HCT116 (cell line): ENCODE measurements around the gene HNMT. TPM values are rescaled to one million over a fixed set of nuclear protein-coding genes. Genes with fewer than 3 reads are reported as not detected.

Experiments used
- ATAC-seq: fragments of 200-7000 bp; cut with Tn5 transposase; 2 replicates; pipeline ENCODE4 v1.9.1; 2020; ENCODE audit warnings: mild to moderate bottlenecking, moderate library complexity
- BruUV-seq: library from RNA; stranded (reverse); fragments of 400-500 nt; replicated peaks from 2 replicates; lab custom pipeline; 2021; lab: Mats Ljungman, UMichigan
- CTCF ChIA-PET: fragments of 300-600 bp; sonication (Branson Sonifier 250); formaldehyde crosslinking; loops from one replicate; lab custom pipeline; 2021; ENCODE audit warnings: antibody characterized with exemption; lab: Charles Lee
- POLR2A ChIA-PET: fragments of 300-600, 350-600 bp; sonication (Branson Sonifier 250); formaldehyde crosslinking; loops from one replicate; lab custom pipeline; 2021; ENCODE audit warnings: antibody characterized with exemption; lab: Charles Lee
- RAD21 ChIA-PET, 2 experiments: fragments of 300-600 bp; sonication (Branson Sonifier 250); formaldehyde crosslinking; loops; one replicate each; lab custom pipeline; 2023; ENCODE audit warnings: low total read pairs in 2 of 2; ENCODE audit not compliant: uncharacterized antibody in 2 of 2, unreplicated experiment in 2 of 2, low non-redundant PET in 1 of 2; lab: Charles Lee
- DNase-seq: peaks from one replicate; pipeline ENCODE4 v3.0.0-alpha.2; 2010; ENCODE audit warnings: low read depth, low spot score
- H2AFZ ChIP-seq: fragments of 200-600 bp; shearing (Covaris generic), sonication (generic); 2 replicates; pipeline ENCODE4 v1.6.1; 2017; ENCODE audit warnings: low read depth, mixed run types, mixed read lengths, antibody characterized with exemption, low read length; ENCODE audit not compliant: poor library complexity, severe bottlenecking
- H3K27ac ChIP-seq: 2 replicates; pipeline ENCODE4 v1.5.1; 2012; ENCODE audit warnings: low read depth, low read length
- H3K27me3 ChIP-seq: fragments of 200-600 bp; sonication (generic); 2 replicates; pipeline ENCODE4 v1.6.1; 2016; ENCODE audit warnings: mixed run types, low read length, mixed read lengths; ENCODE audit not compliant: insufficient read depth
- H3K36me3 ChIP-seq, 2 experiments: fragments of 200-500 bp in 1 of 2; fragments of 200-600 bp in 1 of 2; sonication (Bioruptor generic) in 1 of 2; sonication (generic) in 1 of 2; 2 replicates each; pipeline versions ENCODE4 v1.5.1 to v1.6.1; 2014 to 2016; ENCODE audit warnings: low read length in 2 of 2, inconsistent platforms in 1 of 2, mixed read lengths in 1 of 2, mixed run types in 1 of 2; ENCODE audit not compliant: insufficient read depth in 2 of 2, control insufficient read depth in 1 of 2
- H3K4me1 ChIP-seq, 2 experiments: fragments of 200-600 bp in 1 of 2; sonication (generic) in 1 of 2; 2 replicates each; pipeline versions ENCODE4 v1.5.1 to v1.6.1; 2012 to 2017; ENCODE audit warnings: low read length in 2 of 2, inconsistent platforms in 1 of 2, mild to moderate bottlenecking in 1 of 2, mixed read lengths in 1 of 2, mixed run types in 1 of 2, moderate library complexity in 1 of 2; ENCODE audit not compliant: insufficient read depth in 2 of 2, control insufficient read depth in 1 of 2
- H3K4me2 ChIP-seq: fragments of 200-600 bp; sonication (generic); 2 replicates; pipeline ENCODE4 v1.6.1; 2017; ENCODE audit warnings: mixed run types, low read length, mixed read lengths
- H3K4me3 ChIP-seq, 2 experiments: fragments of 200-600 bp in 1 of 2; sonication (generic) in 1 of 2; replicated peaks in 1 of 2; 2 replicates each; pipeline ENCODE4 v1.5.1; 2011 to 2016; ENCODE audit warnings: low read length in 2 of 2, control low read depth in 1 of 2, low read depth in 1 of 2, mild to moderate bottlenecking in 1 of 2, mixed read lengths in 1 of 2, mixed run types in 1 of 2
- H3K79me2 ChIP-seq: fragments of 200-600 bp; sonication (generic); 2 replicates; pipeline ENCODE4 v1.6.1; 2017; ENCODE audit warnings: mild to moderate bottlenecking, mixed run types, low read length, moderate library complexity, mixed read lengths; ENCODE audit not compliant: insufficient read depth
- H3K9ac ChIP-seq: fragments of 200-600 bp; sonication (generic); 2 replicates; pipeline ENCODE4 v1.6.1; 2016; ENCODE audit warnings: low read length, mixed read lengths
- H3K9me2 ChIP-seq: fragments of 200-600 bp; sonication (generic), shearing (Covaris generic); 2 replicates; pipeline ENCODE4 v1.6.1; 2017; ENCODE audit warnings: mixed run types, mild to moderate bottlenecking, moderate library complexity; ENCODE audit not compliant: insufficient read depth
- H3K9me3 ChIP-seq, 2 experiments: fragments of 200-500 bp in 1 of 2; fragments of 200-600 bp in 1 of 2; sonication (Bioruptor generic) in 1 of 2; sonication (generic) in 1 of 2; 2 replicates each; pipeline ENCODE4 v1.6.1; 2014 to 2017; ENCODE audit warnings: low read length in 2 of 2, mixed read lengths in 2 of 2, inconsistent platforms in 1 of 2, low read depth in 1 of 2, mild to moderate bottlenecking in 1 of 2, mixed run types in 1 of 2, moderate library complexity in 1 of 2; ENCODE audit not compliant: control insufficient read depth in 1 of 2, insufficient read depth in 1 of 2
- H4K20me1 ChIP-seq: fragments of 200-600 bp; sonication (generic), shearing (Covaris generic); 2 replicates; pipeline ENCODE4 v1.6.1; 2017; ENCODE audit warnings: mixed run types, mild to moderate bottlenecking, moderate library complexity; ENCODE audit not compliant: insufficient read depth
- CBX3 ChIP-seq: IDR thresholded peaks from 2 replicates; pipeline ENCODE4 v1.6.1; 2012; ENCODE audit warnings: low read depth
- CEBPB ChIP-seq: IDR thresholded peaks from 2 replicates; pipeline ENCODE4 v1.6.1; 2012; ENCODE audit warnings: low read depth
- ELF1 ChIP-seq: IDR thresholded peaks from 2 replicates; pipeline ENCODE4 v1.6.1; 2012; ENCODE audit warnings: low read depth, borderline replicate concordance
- EZH2 ChIP-seq: fragments of 200-600 bp; sonication (generic); IDR thresholded peaks from 2 replicates; pipeline ENCODE4 v1.6.1; 2017; ENCODE audit warnings: antibody characterized with exemption, mixed run types
- EZH2phosphoT487 ChIP-seq: fragments of 200-600 bp; IDR thresholded peaks from 2 replicates; pipeline ENCODE4 v1.6.1; 2018; ENCODE audit warnings: antibody characterized with exemption, borderline replicate concordance
- FOSL1 ChIP-seq: IDR thresholded peaks from 2 replicates; pipeline ENCODE4 v1.6.1; 2012; ENCODE audit warnings: low read depth
- JUND ChIP-seq: IDR thresholded peaks from 2 replicates; pipeline ENCODE4 v1.6.1; 2012
- POLR2A ChIP-seq: IDR thresholded peaks from 2 replicates; pipeline ENCODE4 v1.7.0; 2011; ENCODE audit warnings: borderline replicate concordance; ENCODE audit not compliant: insufficient read depth, insufficient read length; ENCODE audit errors: extremely low read depth
- SIN3A ChIP-seq: IDR thresholded peaks from 2 replicates; pipeline ENCODE4 v1.6.1; 2012; ENCODE audit warnings: low read depth
- SP1 ChIP-seq: IDR thresholded peaks from 2 replicates; pipeline ENCODE4 v1.6.1; 2012; ENCODE audit warnings: low read depth
- SRF ChIP-seq: IDR thresholded peaks from 2 replicates; pipeline ENCODE4 v1.6.1; 2012; ENCODE audit warnings: low read depth
- YY1 ChIP-seq: IDR thresholded peaks from 2 replicates; pipeline ENCODE4 v1.6.1; 2011; ENCODE audit warnings: low read length, low read depth, moderate library complexity, mild to moderate bottlenecking; ENCODE audit not compliant: insufficient replicate concordance; ENCODE audit errors: extremely low read depth
- ZFX ChIP-seq: fragments of 450-650 bp; IDR thresholded peaks from 2 replicates; pipeline ENCODE4 v1.6.1; 2017
- ZNF274 ChIP-seq: fragments of 200-500 bp; sonication (Bioruptor generic); IDR thresholded peaks from 2 replicates; pipeline ENCODE4 v1.6.1; 2014; ENCODE audit warnings: mild to moderate bottlenecking, low read depth, low read length, inconsistent platforms
- intact Hi-C: fragments of 100-400 bp; cut with micrococcal nuclease; formaldehyde crosslinking; loops from 2 replicates; pipeline ENCODE4 v1.10.0; 2022
- total RNA-seq: library from RNA; stranded (reverse); gene quantifications from one replicate; pipeline ENCODE4 v1.2.1, GENCODE V29; 2021; ENCODE audit not compliant: unreplicated experiment
- TF ChIP-seq, protein P1 (sequence below), 3 experiments: fragments of 200-600 bp in 1 of 3; sonication (generic) in 1 of 3; IDR thresholded peaks in 2 of 3; conservative IDR thresholded peaks in 1 of 3; 2 replicates each; pipeline ENCODE4 v1.5.1; 2012 to 2017; ENCODE audit warnings: low read depth in 2 of 3, low read length in 2 of 3, antibody characterized with exemption in 1 of 3, borderline replicate concordance in 1 of 3, control low read depth in 1 of 3, mild to moderate bottlenecking in 1 of 3, mixed read lengths in 1 of 3, mixed run types in 1 of 3, moderate library complexity in 1 of 3; ENCODE audit not compliant: insufficient read depth in 1 of 3
- TF ChIP-seq, protein P2 (sequence below): IDR thresholded peaks from 2 replicates; pipeline ENCODE4 v1.6.1; 2012
- TF ChIP-seq, protein P3 (sequence below): IDR thresholded peaks from 2 replicates; pipeline ENCODE4 v1.6.1; 2012
- TF ChIP-seq, protein P4 (sequence below): IDR thresholded peaks from 2 replicates; pipeline ENCODE4 v1.6.1; 2011; ENCODE audit warnings: mild to moderate bottlenecking, low read length, moderate library complexity; ENCODE audit not compliant: insufficient replicate concordance; ENCODE audit errors: extremely low read depth

HNMT gene
- total RNA-seq, 1 experiment from 2014 or later: not detected

DNA sequence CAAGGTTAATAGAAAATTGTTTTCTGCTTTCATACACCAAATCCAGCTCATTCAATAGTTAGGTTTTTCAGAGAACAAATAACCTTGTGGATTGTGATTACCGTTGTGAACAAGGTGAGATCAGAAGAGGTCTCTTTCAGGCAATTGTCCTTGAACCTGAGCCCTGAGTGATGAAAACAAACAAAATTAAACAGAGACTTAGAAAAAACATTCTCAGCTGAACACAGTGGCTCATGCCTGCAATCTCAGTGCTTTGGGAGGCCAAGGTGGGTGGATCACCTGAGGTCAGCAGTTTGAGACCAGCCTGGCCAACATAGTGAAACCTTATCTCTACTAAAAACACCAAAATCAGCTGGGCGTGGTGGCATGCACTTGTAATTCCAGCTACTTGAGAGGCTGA lies 68.1 kb downstream of the HNMT start:
- Histone ChIP-seq H3K79me2 (no peaks in the 10 kb centered on the region), H2AFZ (no peak overlapping the region), H3K36me3 (no peaks in the 10 kb centered on the region), H3K9ac (no peak overlapping the region), H3K9me2 (no peaks in the 10 kb centered on the region), H3K27me3 (no peaks in the 10 kb centered on the region), H3K9me3 (no peaks in the 10 kb centered on the region), H4K20me1 (no peaks in the 10 kb centered on the region), H3K27ac (no peak overlapping the region), H3K4me1 (no peaks in the 10 kb centered on the region), H3K4me2 (no peak overlapping the region), H3K4me3 (no peak overlapping the region)
- no TSS peak for BruUV-seq
- ATAC-seq (no peak), DNase-seq (no peak)
- intact Hi-C loops: no loop called here
- ChIA-PET RAD21 (no interaction called here), CTCF (no interaction called here), POLR2A (no interaction called here)
- TF ChIP-seq ZFX: no peak
- TF ChIP-seq SRF: no peak
- no peak for TF ChIP-seq ZNF274
- no peak for TF ChIP-seq CBX3
- TF ChIP-seq SP1: no peak
- TF ChIP-seq ELF1: no peak
- TF ChIP-seq EZH2: no peak
- no peak for TF ChIP-seq CEBPB
- no peak for TF ChIP-seq JUND

DNA sequence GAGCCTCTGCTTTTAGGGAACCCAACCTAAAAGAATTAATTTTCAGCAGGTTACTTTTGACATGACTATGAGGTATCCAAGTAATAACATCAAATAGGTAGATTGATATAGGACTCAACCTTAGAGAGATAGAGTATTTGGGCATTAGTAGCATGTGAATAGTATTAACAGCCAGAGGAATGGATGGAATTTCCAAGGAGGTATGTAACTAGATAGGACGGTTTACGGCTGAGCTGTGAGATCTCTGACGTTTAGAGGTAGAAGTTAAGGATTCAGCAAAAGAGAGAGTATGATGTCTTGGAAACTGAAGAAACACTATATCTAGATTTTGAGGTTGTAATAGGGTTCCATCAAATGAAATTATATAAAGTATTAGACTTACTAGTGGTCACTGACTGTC lies 70.3 kb downstream of the HNMT start:
- Histone ChIP-seq H4K20me1 (no peaks in the 10 kb centered on the region), H3K9me3 (no peaks in the 10 kb centered on the region), H3K4me3 (no peak overlapping the region), H3K36me3 (no peaks in the 10 kb centered on the region), H3K27me3 (no peaks in the 10 kb centered on the region), H3K4me1 (no peaks in the 10 kb centered on the region), H3K27ac (no peak overlapping the region), H3K9ac (no peak overlapping the region), H3K4me2 (no peak overlapping the region), H2AFZ (no peak overlapping the region), H3K79me2 (no peaks in the 10 kb centered on the region), H3K9me2 (no peaks in the 10 kb centered on the region)
- ChIA-PET CTCF (no interaction called here), POLR2A (no interaction called here), RAD21 (no interaction called here)
- intact Hi-C loops: no loop called here
- no peak for ATAC-seq
- DNase-seq: no peak
- no peak for TF ChIP-seq EZH2phosphoT487
- TF ChIP-seq EZH2: no peak
- no peak for TF ChIP-seq YY1
- no peak for TF ChIP-seq FOSL1
- TF ChIP-seq, protein P1, sequence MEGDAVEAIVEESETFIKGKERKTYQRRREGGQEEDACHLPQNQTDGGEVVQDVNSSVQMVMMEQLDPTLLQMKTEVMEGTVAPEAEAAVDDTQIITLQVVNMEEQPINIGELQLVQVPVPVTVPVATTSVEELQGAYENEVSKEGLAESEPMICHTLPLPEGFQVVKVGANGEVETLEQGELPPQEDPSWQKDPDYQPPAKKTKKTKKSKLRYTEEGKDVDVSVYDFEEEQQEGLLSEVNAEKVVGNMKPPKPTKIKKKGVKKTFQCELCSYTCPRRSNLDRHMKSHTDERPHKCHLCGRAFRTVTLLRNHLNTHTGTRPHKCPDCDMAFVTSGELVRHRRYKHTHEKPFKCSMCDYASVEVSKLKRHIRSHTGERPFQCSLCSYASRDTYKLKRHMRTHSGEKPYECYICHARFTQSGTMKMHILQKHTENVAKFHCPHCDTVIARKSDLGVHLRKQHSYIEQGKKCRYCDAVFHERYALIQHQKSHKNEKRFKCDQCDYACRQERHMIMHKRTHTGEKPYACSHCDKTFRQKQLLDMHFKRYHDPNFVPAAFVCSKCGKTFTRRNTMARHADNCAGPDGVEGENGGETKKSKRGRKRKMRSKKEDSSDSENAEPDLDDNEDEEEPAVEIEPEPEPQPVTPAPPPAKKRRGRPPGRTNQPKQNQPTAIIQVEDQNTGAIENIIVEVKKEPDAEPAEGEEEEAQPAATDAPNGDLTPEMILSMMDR (IDR thresholded peaks at IDR 0.05 in 2 of 3, conservative IDR thresholded peaks at IDR 0.05 in 1 of 3; ENCODE audit: borderline replicate concordance in 1 of 3, insufficient read depth in 1 of 3, low read depth in 2 of 3, low read length in 2 of 3): no peak
- TF ChIP-seq POLR2A: no peak
- TF ChIP-seq, protein P2, sequence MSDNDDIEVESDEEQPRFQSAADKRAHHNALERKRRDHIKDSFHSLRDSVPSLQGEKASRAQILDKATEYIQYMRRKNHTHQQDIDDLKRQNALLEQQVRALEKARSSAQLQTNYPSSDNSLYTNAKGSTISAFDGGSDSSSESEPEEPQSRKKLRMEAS: no peak
- TF ChIP-seq, protein P3, sequence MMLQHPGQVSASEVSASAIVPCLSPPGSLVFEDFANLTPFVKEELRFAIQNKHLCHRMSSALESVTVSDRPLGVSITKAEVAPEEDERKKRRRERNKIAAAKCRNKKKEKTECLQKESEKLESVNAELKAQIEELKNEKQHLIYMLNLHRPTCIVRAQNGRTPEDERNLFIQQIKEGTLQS: no peak
- no peak for TF ChIP-seq ZFX
- TF ChIP-seq, protein P4, sequence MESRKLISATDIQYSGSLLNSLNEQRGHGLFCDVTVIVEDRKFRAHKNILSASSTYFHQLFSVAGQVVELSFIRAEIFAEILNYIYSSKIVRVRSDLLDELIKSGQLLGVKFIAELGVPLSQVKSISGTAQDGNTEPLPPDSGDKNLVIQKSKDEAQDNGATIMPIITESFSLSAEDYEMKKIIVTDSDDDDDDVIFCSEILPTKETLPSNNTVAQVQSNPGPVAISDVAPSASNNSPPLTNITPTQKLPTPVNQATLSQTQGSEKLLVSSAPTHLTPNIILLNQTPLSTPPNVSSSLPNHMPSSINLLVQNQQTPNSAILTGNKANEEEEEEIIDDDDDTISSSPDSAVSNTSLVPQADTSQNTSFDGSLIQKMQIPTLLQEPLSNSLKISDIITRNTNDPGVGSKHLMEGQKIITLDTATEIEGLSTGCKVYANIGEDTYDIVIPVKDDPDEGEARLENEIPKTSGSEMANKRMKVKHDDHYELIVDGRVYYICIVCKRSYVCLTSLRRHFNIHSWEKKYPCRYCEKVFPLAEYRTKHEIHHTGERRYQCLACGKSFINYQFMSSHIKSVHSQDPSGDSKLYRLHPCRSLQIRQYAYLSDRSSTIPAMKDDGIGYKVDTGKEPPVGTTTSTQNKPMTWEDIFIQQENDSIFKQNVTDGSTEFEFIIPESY: no peak
- no peak for TF ChIP-seq ELF1
- no peak for TF ChIP-seq SIN3A
- no TSS peak for BruUV-seq
